Lung (tissue), 12 donors: Measurements from ENCODE around the gene TNFAIP6. TPM values are rescaled to one million over a fixed set of nuclear protein-coding genes. Genes with fewer than 3 reads are reported as not detected.
"Not testable (repeated sequence)": the region's sequence is repeated elsewhere in the genome, so short reads cannot be mapped to it uniquely, and the experiment has no call there.

Experiments
- ATAC-seq: fragments of 200-7000 bp; cut with Tn5 transposase; one replicate; pipeline ENCODE4 v1.9.1; 2020; ENCODE audit warnings: moderate number of reproducible peaks; ENCODE audit not compliant: insufficient read depth, low FRiP score
- DNase-seq, 3 donors: peaks; one replicate each; pipeline ENCODE4 v3.0.0-alpha.2; 2013 to 2017
- H3K27ac ChIP-seq, 2 donors: one replicate each; pipeline ENCODE4 v1.5.1; 2013; ENCODE audit warnings: mild to moderate bottlenecking in 2 of 2, moderate library complexity in 2 of 2, control low read depth in 1 of 2, inconsistent platforms in 1 of 2, low read depth in 1 of 2, low read length in 1 of 2
- H3K27me3 ChIP-seq, 3 donors: one replicate each; pipeline ENCODE4 v1.5.1; 2013; ENCODE audit warnings: low read length in 2 of 3; ENCODE audit not compliant: control insufficient read depth in 3 of 3, insufficient read depth in 3 of 3
- H3K36me3 ChIP-seq, 4 donors: one replicate each; pipeline ENCODE4 v1.5.1; 2013; ENCODE audit warnings: low read length in 4 of 4, mild to moderate bottlenecking in 1 of 4, moderate library complexity in 1 of 4; ENCODE audit not compliant: control insufficient read depth in 4 of 4, insufficient read depth in 4 of 4
- H3K4me1 ChIP-seq, 5 donors: one replicate each; pipeline ENCODE4 v1.5.1; 2013; ENCODE audit warnings: low read length in 5 of 5, mild to moderate bottlenecking in 2 of 5, moderate library complexity in 1 of 5; ENCODE audit not compliant: control insufficient read depth in 5 of 5, insufficient read depth in 5 of 5
- H3K4me3 ChIP-seq: one replicate; pipeline ENCODE4 v1.5.1; 2013; ENCODE audit warnings: mild to moderate bottlenecking, control low read depth, moderate library complexity
- H3K9ac ChIP-seq, 2 donors: one replicate each; pipeline ENCODE4 v1.5.1; 2013; ENCODE audit warnings: low read length in 2 of 2, control low read depth in 1 of 2; ENCODE audit not compliant: insufficient read depth in 1 of 2
- H3K9me3 ChIP-seq, 4 donors: one replicate each; pipeline ENCODE4 v1.5.1; 2013; ENCODE audit warnings: low read length in 3 of 4, mild to moderate bottlenecking in 1 of 4, moderate library complexity in 1 of 4; ENCODE audit not compliant: control insufficient read depth in 4 of 4, insufficient read depth in 3 of 4
- WGBS, 2 donors: extraction: QIAGEN DNeasy Blood & Tissue Kit; methylation state at CpG; one replicate each; pipeline ENCODE4 v1.1.7; 2013; 5-methylcytosine and 5-hydroxymethylcytosine counted together
- polyA plus RNA-seq, 2 donors: library from polyadenylated mRNA; stranded (reverse); fragments of 200-250 nt; gene quantifications; one replicate each; pipeline ENCODE4 v1.2.1, GENCODE V29; 2013
- total RNA-seq, 2 donors: library from RNA; depleted of rRNA in 1 of 2; stranded (reverse); fragments of >200 nt in 1 of 2; gene quantifications; one replicate each; pipeline ENCODE4 v1.2.1, GENCODE V29; 2014 to 2021
- TF ChIP-seq, protein P1 (sequence below): IDR thresholded peaks from 2 replicates; pipeline ENCODE4 v1.5.1; 2012; ENCODE audit warnings: mild to moderate bottlenecking; ENCODE audit errors: control extremely low read depth, extremely low read depth
- donor health status: control.
- donor health status: control.
- donor health status: Bipolar disorder and iron deficiency.
- donor health status: healthy.
- donor health status: DM: yes; HTN: yes; CAD: no.

The TNFAIP6 gene
- total and polyA plus RNA-seq, 4 donors, result 1.6 to 134 (median 8.4) TPM

DNA sequence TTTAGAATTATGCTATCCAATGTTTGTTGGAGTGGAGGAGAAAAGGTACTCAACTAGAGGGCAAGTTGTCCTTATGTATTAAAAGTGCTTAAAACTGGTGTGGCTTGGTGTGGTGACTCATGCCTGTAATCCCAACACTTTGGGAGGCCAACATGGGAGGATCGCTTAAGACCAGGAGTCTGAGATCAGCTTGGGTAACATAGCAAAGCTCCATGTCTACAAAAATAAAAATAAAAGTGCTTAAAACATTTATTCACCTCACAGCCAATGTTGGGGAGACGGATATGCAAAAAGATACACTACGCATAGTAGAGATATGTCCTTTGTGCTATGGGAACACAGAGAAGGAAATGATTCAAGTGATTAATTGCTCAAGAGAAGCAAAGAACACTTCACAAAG is 19.3 kb upstream of the TNFAIP6 start:
- Histone ChIP-seq H3K36me3 (no peaks in the 10 kb centered on the region), H3K27me3 (no peaks in the 10 kb centered on the region), H3K27ac (no peak overlapping the region), H3K4me3 (no peak overlapping the region), H3K9me3 (peaks cover 0 to 3% (median 0%) of the 10 kb centered on the region in 4 donors), H3K9ac (no peak overlapping the region), H3K4me1 (peaks cover 0 to 5% (median 2%) of the 10 kb centered on the region in 5 donors)
- ATAC-seq (no peak), DNase-seq (no peak)
- 68 to 80% methylated on average over 3 of the region's 3 CpGs for WGBS, 2 donors
- TF ChIP-seq, protein P1, sequence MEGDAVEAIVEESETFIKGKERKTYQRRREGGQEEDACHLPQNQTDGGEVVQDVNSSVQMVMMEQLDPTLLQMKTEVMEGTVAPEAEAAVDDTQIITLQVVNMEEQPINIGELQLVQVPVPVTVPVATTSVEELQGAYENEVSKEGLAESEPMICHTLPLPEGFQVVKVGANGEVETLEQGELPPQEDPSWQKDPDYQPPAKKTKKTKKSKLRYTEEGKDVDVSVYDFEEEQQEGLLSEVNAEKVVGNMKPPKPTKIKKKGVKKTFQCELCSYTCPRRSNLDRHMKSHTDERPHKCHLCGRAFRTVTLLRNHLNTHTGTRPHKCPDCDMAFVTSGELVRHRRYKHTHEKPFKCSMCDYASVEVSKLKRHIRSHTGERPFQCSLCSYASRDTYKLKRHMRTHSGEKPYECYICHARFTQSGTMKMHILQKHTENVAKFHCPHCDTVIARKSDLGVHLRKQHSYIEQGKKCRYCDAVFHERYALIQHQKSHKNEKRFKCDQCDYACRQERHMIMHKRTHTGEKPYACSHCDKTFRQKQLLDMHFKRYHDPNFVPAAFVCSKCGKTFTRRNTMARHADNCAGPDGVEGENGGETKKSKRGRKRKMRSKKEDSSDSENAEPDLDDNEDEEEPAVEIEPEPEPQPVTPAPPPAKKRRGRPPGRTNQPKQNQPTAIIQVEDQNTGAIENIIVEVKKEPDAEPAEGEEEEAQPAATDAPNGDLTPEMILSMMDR, result no peak

DNA sequence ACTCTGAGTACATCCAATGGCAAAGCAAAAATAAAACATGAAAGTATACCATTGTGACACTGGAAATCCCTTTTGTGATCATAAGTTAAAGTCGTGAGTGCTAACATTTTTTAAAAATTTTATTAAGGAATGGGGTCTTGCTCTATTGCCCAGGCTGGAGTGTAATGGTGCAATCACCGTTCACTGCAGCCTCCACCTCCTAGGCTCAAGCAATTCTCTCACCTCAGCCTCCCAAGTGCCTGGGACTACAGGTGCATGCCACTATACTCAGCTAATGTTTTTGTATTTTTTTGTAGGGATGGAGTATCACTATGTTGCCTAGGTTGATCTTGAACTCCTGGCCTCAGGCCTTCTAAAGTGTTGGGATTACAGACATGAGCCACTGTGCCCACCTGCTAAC is 14.3 kb upstream of the TNFAIP6 start:
- WGBS, 2 donors, result 93 to 94% methylated on average over 2 of the region's 2 CpGs

DNA sequence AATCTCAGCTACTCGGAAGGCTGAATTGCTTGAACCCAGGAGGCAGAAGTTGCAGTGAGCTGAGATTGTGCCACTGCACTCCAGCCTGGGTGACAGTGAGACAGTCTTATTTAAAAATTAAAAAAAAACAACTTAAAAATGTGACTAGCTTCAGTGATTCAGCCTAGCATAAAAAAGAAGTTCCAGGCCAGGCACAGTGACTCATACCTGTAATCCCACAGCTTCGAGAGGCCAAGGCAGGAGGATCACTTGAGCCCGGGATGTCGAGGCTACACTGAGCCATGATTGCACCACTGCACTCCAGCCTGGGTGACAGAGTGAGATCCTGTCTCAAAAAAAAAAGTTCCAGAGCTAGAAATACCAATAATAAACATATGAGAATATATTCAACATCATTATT is 13.2 kb upstream of the TNFAIP6 start:
- H3K4me1 ChIP-seq, H3K4me3 ChIP-seq, H3K9me3 ChIP-seq, H3K36me3 ChIP-seq, ATAC-seq, DNase-seq, H3K27ac ChIP-seq, H3K27me3 ChIP-seq, H3K9ac ChIP-seq: not testable (repeated sequence)
- WGBS, 2 donors, result 92 to 95% methylated on average over 4 of the region's 4 CpGs

More for the DNA sequence above, 14.3 kb upstream of the TNFAIP6 start:
- Histone ChIP-seq H3K36me3 (no peaks in the 10 kb centered on the region), H3K4me1 (peaks cover 0 to 5% (median 0%) of the 10 kb centered on the region in 5 donors), H3K27ac (no peak overlapping the region), H3K9ac (no peak overlapping the region), H3K9me3 (peaks cover 0 to 6% (median 0%) of the 10 kb centered on the region in 4 donors), H3K4me3 (no peak overlapping the region), H3K27me3 (no peaks in the 10 kb centered on the region)
- ATAC-seq (no peak), DNase-seq (no peak)
- TF ChIP-seq, protein P1, result no peak

DNA sequence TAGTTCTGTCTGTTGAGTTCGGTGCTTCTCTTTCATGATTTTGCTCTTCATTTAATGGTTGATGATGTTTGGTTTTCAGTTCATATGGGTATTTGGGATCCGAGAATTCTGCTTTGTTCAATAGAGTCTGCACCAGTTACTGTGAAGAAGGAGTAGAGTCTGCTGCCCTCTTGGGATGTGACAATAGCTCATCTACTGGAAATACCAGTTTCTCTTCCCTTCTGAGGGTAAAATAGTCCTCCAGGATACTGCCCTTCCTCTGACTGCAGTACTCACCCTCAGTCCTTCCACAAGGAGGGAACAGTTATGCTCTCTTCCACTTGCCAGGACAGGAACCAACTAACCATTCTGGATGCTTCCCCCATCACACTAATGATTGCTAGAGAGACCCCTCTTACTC is 12.5 kb upstream of the TNFAIP6 start:
- ATAC-seq (no peak), DNase-seq (no peak)
- Histone ChIP-seq H3K4me3 (no peak overlapping the region), H3K36me3 (no peaks in the 10 kb centered on the region), H3K27me3 (no peaks in the 10 kb centered on the region), H3K27ac (no peak overlapping the region), H3K9me3 (peaks cover 0 to 6% (median 0%) of the 10 kb centered on the region in 4 donors), H3K4me1 (no peaks in the 10 kb centered on the region), H3K9ac (no peak overlapping the region)
- 96% methylated on average over 2 of the region's 2 CpGs for WGBS, 2 donors
- TF ChIP-seq, protein P1, result no peak
